Activated CD8-positive, alpha-beta memory T cell treated with anti-CD3 and anti-CD28 coated beads for 4 hours (primary cell): ENCODE measurements around the gene PUM1.

Source experiments
- DNase-seq, 2 donors: peaks; one replicate each; pipeline ENCODE4 v3.0.0-alpha.2; 2020; ENCODE audit warnings: low read depth in 2 of 2

PUM1 gene

DNA sequence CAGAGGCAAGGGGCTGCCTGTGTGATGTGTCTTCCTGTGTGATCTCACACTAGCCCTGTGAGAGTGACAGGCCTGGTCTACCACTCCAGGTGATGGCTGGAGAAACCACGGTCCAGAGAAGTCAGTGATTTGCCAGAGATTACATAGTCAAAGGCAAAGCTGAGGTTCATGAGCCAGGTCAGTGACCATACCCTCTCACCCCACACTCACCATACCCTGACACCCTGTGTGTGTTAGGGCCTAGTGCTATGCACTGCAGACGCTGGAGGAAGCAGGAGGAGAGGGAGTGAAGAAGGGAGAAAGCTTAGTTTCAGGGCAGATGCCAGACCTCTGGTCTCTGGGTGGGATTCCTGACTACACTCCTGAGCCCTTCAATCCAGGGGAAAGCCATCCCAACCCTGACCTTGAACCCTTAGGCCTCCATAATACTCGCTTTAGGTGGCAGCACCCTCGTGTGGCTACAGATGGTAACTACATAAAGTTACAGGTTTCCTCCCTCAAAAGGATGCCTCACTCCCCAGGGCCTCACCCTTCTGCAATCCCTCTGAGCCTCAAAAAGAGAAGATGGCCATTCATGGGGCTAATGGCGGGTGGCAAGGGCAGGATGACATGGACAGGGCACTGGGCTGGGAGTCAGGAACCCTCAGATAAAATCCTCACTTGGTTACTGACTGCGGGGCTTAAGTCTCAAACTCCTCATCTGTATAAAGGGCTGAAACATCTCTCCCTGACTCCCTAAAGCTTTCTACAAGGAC lies 136.2 kb downstream of the PUM1 start:
- peak; percentile 10 to 25 for DNase-seq

DNA sequence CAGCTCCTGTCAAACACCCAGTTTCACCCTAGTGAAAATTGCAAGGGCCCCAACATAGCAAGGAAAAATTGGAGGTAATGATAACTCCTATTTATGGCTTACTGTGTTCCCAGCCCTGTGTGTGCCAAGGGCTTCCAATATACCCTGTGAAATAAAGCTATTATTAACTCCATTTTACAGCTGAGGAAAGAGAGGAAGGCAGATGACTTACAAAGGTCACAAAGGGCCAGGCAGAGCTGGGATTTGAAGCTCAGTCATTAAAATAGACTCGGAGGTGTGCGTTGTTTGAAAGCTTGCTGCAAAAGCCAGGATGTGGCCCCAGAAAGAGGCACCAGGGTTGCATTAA lies 136.8 kb downstream of the PUM1 start:
- no peak for DNase-seq

- DNase-seq = no peak
Measured at GRCh38 chr1:30928171-30928570, 137.3 kb downstream of the PUM1 start.

DNA sequence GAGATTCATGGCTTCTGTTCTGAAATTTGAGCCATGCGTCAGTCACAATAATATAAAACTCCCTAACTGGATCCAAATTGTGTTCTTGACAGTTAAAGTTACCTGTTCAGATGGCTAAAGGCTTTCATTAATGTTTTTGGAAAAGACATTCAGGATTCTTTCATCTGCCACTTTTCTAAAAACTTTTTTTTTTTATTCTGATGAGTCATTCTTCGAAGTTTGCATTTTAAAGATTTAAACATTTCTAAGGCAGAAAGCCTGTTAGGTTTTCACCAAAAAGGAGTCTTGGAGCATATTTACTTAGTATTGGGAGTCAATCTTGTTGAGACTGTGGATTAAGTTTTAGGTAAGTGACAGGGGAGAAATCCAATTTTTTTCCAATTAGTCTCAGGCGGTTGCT lies 138.1 kb downstream of the PUM1 start:
- DNase-seq = no peak

GRCh38 chr1:30923597-30923996 lies 141.9 kb downstream of the PUM1 start:
- no peak for DNase-seq

DNA sequence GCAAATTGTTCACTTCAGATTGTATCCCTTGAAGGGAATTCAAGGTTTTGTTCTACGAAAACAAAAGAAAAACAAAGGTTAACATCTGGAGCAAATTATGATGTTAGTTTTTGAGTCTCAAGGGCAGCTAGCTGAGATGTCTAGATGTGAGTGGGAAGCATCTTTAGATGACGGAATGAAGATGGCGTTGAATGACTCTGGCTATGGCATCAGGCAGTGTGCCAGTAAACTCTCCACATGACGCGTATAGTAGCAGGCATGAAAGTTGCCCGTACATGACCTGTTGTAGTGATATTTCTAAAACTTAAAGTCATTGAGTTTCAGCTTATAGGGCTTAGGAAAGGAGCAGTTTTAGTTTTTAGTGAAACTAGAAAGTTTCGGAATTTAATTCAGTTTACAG lies 144.7 kb downstream of the PUM1 start:
- DNase-seq = no peak

DNA sequence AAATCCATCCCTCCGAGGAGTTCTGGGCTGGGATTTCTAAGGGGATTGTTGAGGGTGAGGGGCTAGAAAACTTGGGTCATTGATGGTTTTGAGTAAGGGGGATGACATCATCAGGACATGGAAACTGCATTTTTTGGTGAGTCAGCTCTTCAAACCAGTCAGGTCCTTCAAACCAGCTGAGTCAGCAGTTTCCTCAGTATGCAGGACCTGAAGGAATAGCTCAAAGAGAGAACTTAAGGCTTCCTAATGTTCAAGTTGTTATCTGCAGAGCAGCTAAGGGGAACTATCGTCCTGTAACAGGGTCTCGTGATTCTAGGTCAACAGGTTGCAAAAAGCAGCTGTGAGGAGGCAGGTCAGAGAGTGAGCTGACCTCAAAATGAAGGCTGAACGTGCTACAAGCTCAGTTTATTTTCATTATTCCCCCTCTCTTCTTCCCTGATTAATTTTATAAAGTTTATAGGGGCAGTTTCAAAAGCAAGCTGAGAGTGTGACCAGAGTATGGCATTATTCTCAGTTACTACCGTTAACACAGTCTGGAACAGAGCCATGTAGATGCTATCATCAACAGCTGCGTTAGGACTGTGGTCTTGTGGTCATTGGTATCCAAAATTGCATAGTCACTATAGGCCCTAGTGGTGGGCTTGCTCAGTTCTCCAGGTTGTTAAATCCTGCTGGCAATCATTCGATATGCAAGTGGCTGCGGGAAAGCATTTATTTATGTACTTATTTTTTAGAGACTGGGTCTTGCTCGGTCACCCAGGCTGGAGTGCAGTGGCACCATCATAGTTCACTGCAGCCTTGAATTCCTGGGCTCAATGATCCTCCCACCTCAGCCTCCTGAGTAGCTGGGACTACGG lies 146.3 kb downstream of the PUM1 start:
- no peak for DNase-seq

DNA sequence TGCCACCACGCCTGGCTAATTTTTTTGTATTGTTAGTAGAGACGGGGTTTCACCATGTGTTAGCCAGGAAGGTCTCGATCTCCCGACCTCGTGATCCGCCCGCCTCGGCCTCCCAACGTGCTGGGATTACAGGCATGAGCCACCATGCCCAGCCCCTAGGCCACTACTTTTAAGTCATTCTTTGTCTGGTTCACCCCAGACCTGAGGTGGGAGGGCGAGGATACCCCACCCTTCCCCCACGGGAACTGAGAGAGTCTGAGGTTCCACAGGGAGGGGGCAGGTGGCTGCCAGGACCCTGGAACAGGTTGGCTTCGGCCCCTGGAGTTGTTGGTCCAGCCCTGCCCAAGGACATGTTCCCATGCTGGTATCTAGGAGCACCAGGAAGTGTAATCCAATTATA lies 149.2 kb downstream of the PUM1 start:
- no peak for DNase-seq

GRCh38 chr1:30915491-30916230 lies 149.9 kb downstream of the PUM1 start:
- no peak for DNase-seq

- no peak for DNase-seq
Measured at GRCh38 chr1:30914931-30915330, 150.6 kb downstream of the PUM1 start.

- no peak for DNase-seq
Measured at GRCh38 chr1:30914587-30914922, 151.0 kb downstream of the PUM1 start.

GRCh38 chr1:30912913-30913652 lies 152.4 kb downstream of the PUM1 start:
- no peak for DNase-seq

DNA sequence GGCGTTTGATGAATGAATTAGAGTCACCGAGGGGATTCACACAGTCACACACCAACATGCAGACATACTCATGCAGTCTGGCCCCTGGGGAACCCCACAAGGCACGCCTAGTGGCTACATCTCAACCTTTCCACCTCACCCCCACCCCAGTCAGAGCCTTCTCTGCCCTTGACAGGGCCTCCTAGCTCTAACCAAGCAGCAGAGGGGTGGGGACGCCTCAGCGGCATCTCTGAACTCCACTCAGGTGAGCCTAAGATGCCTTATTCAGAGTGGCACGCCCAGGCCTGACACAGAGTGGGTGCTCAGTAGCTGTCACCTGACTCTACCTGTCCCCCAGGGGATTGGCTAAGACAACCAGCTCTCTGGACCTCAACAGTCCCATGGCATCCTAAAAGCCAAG lies 153.3 kb downstream of the PUM1 start:
- no peak for DNase-seq

GRCh38 chr1:30911059-30911954 lies 154.2 kb downstream of the PUM1 start:
- DNase-seq = peak in 1 of 2 donors; percentile 12

- no peak for DNase-seq
Measured at GRCh38 chr1:30909365-30910068, 156.0 kb downstream of the PUM1 start.

GRCh38 chr1:30908696-30909364 lies 156.7 kb downstream of the PUM1 start, which contains the start of gene SDC3:
TSS of gene SDC3 (minus strand) at chr1:30908758. CDS start at chr1:30908586, 172 bp downstream.
- no peak for DNase-seq

- DNase-seq = no peak
Measured at GRCh38 chr1:30908316-30908695, 157.2 kb downstream of the PUM1 start.

DNA sequence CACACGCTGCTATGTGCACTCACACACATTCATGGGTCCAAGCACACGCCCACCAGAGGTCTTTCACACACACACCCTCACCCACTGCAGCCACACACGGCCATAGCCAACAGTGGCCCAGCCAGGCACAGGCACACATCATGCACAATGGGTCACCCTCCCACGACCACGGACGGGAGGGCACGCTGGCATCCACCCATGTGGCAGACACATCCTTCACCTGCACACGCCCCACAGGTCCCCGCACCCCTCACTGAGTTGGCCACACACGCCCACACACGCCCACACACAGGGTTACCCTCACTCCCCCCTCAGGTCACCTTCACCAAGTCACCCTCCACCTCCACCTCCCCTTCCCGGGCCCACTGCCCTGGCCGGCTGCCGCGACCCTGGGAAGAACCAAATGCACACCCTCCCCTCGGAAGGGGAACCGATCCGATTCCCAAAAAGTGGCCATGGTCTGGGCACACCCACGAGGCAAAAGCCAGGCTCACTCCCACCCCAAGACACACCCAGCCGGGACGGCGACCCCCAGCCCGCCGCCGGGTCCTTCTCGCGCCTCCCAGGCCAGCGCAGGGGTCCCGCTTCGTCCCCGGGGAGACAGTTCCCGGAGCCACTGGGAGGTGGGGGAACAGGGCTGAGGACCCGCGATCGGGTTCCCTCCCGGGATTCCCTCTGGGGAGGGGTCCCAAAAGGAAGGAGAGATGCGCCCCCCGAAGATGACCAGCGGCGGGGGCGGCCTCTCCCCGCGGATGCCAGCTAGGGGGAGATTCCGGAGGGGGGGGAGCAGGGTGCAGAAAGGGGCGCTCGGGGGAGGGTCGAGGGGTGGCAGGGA lies 157.8 kb downstream of the PUM1 start:
- DNase-seq = no peak
